Glomerular endothelial cell (primary cell): ENCODE measurements around the gene LGALS12. TPM values are rescaled to one million over a fixed set of nuclear protein-coding genes. Genes with fewer than 3 reads are reported as not detected.

ENCODE experiments used
- DNase-seq: peaks from one replicate; pipeline ENCODE4 v3.0.0-alpha.2; 2011; ENCODE audit warnings: low read depth, low spot score; ENCODE audit errors: extremely low read depth
- total RNA-seq: library from RNA; depleted of rRNA; stranded (reverse); fragments of >200 nt; gene quantifications from 2 replicates; pipeline ENCODE4 v1.2.3, GENCODE V29; 2015

LGALS12 gene
- total RNA-seq = not detected in 2 replicates

- no peak for DNase-seq
These were observed at the start of gene LGALS12 for GRCh38 chr11:63505857-63506528. Gene LGALS12 (plus strand): TSS chr11:63506084. CDS start chr11:63506459, 375 bp downstream.

- no peak for DNase-seq
These were observed 46.3 kb upstream of the LGALS12 start for GRCh38 chr11:63459586-63459985.

GRCh38 chr11:63462137-63462536 is 43.7 kb upstream of the LGALS12 start:
- no peak for DNase-seq

- no peak for DNase-seq
These were observed 35.6 kb upstream of the LGALS12 start for GRCh38 chr11:63470311-63470710.

GRCh38 chr11:63472372-63472771 is 33.5 kb upstream of the LGALS12 start:
- DNase-seq = no peak

- DNase-seq = no peak
These were observed 29.3 kb upstream of the LGALS12 start for GRCh38 chr11:63476618-63477017.

GRCh38 chr11:63478896-63479295 is 27.0 kb upstream of the LGALS12 start:
- peak; percentile 27 for DNase-seq

- DNase-seq = no peak
These were observed 25.8 kb upstream of the LGALS12 start for GRCh38 chr11:63480039-63480438.

GRCh38 chr11:63485777-63486176 is 20.1 kb upstream of the LGALS12 start:
- no peak for DNase-seq

- no peak for DNase-seq
These were observed 17.1 kb upstream of the LGALS12 start for GRCh38 chr11:63488789-63489188.

GRCh38 chr11:63489879-63490278 is 16.0 kb upstream of the LGALS12 start:
- no peak for DNase-seq

GRCh38 chr11:63490551-63491239 is 15.2 kb upstream of the LGALS12 start, which contains the start of gene PLAAT5:
Gene PLAAT5 (minus strand): TSS chr11:63491167. CDS start chr11:63491034, 133 bp downstream.
- DNase-seq = no peak

GRCh38 chr11:63491240-63491587 is 14.7 kb upstream of the LGALS12 start:
- DNase-seq = no peak

GRCh38 chr11:63491636-63492372 is 14.1 kb upstream of the LGALS12 start:
- no peak for DNase-seq

GRCh38 chr11:63492441-63492840 is 13.4 kb upstream of the LGALS12 start:
- DNase-seq = no peak

- DNase-seq = no peak
These were observed 12.8 kb upstream of the LGALS12 start for GRCh38 chr11:63493127-63493526.

- DNase-seq = no peak
These were observed 10.9 kb upstream of the LGALS12 start for GRCh38 chr11:63494975-63495374.

GRCh38 chr11:63499874-63500273 is 6.0 kb upstream of the LGALS12 start:
- DNase-seq = no peak

GRCh38 chr11:63501236-63501635 is 4.6 kb upstream of the LGALS12 start:
- no peak for DNase-seq

- DNase-seq = no peak
These were observed 3.5 kb upstream of the LGALS12 start for GRCh38 chr11:63502252-63502820.

GRCh38 chr11:63503492-63503891 is 2.4 kb upstream of the LGALS12 start:
- DNase-seq = no peak
